Upper lobe of left lung (tissue), 4 donors: ENCODE results near the gene TEAD3.

Experiments
- EP300 ChIP-seq, 4 donors: sonication (generic); formaldehyde crosslinking; IDR thresholded peaks; one replicate each; pipeline ENCODE4 v1.5.1; 2017; ENCODE audit warnings: antibody characterized with exemption in 4 of 4, control low read depth in 2 of 4
- POLR2A ChIP-seq, 4 donors: fragments of 450-650 bp; IDR thresholded peaks; one replicate each; pipeline ENCODE4 v1.5.1; 2016 to 2017; ENCODE audit warnings: antibody characterized with exemption in 4 of 4, mild to moderate bottlenecking in 2 of 4
- TF ChIP-seq, protein P1 (sequence below), 6 experiments: fragments of 450-650 bp in 4 of 6; fragments of 200-600 bp in 2 of 6; sonication (generic) in 2 of 6; IDR thresholded peaks; one replicate each; pipeline ENCODE4 v1.5.1; 2016 to 2019; ENCODE audit warnings: antibody characterized with exemption in 6 of 6

DNA sequence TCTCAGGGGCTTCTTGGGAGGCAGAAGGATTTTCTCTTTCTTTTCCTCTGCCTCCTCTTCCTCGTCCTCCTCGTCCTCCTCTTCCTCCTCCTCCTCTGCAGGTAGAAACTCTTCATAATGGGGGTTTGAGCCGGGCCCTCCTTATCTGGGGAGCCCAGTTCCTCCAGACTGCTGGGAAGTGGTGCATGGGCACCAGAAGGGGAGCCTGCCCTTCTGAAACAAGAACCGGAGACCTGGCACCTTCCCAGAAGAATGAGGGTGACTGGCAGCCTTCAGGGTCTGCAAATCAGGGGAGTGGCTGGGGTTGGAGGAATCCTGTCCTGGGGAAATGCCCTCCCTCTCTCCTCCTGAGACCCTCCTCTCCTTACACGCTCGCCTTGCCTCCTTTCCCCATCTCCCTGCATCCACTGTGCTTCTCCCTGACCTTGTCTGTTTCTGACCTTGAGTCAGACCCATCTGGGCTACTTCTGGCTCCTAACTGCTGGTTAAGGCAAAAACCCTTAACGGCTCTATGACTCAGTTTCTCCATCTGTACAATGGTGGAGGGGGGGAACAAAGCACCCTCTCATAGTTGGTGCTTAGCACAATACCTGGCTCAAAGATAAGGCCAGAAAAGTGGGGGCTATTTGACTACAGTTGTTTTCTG lies 14.2 kb upstream of the TEAD3 start:
- TF ChIP-seq POLR2A (IDR thresholded peaks at IDR 0.05) (no peak), EP300 (IDR thresholded peaks at IDR 0.05) (no peak)
- TF ChIP-seq, protein P1, sequence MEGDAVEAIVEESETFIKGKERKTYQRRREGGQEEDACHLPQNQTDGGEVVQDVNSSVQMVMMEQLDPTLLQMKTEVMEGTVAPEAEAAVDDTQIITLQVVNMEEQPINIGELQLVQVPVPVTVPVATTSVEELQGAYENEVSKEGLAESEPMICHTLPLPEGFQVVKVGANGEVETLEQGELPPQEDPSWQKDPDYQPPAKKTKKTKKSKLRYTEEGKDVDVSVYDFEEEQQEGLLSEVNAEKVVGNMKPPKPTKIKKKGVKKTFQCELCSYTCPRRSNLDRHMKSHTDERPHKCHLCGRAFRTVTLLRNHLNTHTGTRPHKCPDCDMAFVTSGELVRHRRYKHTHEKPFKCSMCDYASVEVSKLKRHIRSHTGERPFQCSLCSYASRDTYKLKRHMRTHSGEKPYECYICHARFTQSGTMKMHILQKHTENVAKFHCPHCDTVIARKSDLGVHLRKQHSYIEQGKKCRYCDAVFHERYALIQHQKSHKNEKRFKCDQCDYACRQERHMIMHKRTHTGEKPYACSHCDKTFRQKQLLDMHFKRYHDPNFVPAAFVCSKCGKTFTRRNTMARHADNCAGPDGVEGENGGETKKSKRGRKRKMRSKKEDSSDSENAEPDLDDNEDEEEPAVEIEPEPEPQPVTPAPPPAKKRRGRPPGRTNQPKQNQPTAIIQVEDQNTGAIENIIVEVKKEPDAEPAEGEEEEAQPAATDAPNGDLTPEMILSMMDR (IDR thresholded peaks at IDR 0.05) = no peak
